Stomach (tissue), 19 donors: ENCODE data around the gene WDR3. TPM values are rescaled to one million over a fixed set of nuclear protein-coding genes. Genes with fewer than 3 reads are reported as not detected.

ENCODE experiments used
- DNase-seq, 2 donors: peaks; one replicate each; pipeline versions ENCODE4 v3.0.0 to v3.0.0-alpha.2; 2013 to 2019
- H3K27ac ChIP-seq, 5 donors: fragments of 200-600 bp in 4 of 5; sonication (generic) in 4 of 5; one replicate each; pipeline ENCODE4 v1.5.1; 2013 to 2019; ENCODE audit warnings: mild to moderate bottlenecking in 1 of 5, moderate library complexity in 1 of 5
- H3K27me3 ChIP-seq, 3 donors: fragments of 200-600 bp; sonication (generic); one replicate each; pipeline ENCODE4 v1.5.1; 2017 to 2019; ENCODE audit warnings: mixed run types in 1 of 3
- H3K36me3 ChIP-seq, 4 donors: fragments of 200-600 bp; sonication (generic); 1 replicate in 3 of 4; 2 replicates in 1 of 4; pipeline ENCODE4 v1.5.1; 2016 to 2019
- H3K4me1 ChIP-seq, 4 donors: fragments of 200-600 bp; sonication (generic); one replicate each; pipeline ENCODE4 v1.5.1; 2016 to 2019
- H3K4me3 ChIP-seq, 4 donors: fragments of 200-600 bp; sonication (generic) in 3 of 4; one replicate each; pipeline ENCODE4 v1.5.1; 2016 to 2019; ENCODE audit warnings: mild to moderate bottlenecking in 1 of 4
- H3K9me3 ChIP-seq, 4 donors: fragments of 200-600 bp; sonication (generic); one replicate each; pipeline ENCODE4 v1.5.1; 2016 to 2019
- CTCF ChIP-seq, 7 experiments: fragments of 450-650 bp in 4 of 7; fragments of 200-600 bp in 3 of 7; sonication (generic) in 3 of 7; IDR thresholded peaks; one replicate each; pipeline ENCODE4 v1.5.1; 2016 to 2019; ENCODE audit warnings: antibody characterized with exemption in 7 of 7, control low read depth in 2 of 7, mild to moderate bottlenecking in 1 of 7
- EP300 ChIP-seq: sonication (generic); formaldehyde crosslinking; IDR thresholded peaks from one replicate; pipeline ENCODE4 v1.6.1; 2017; ENCODE audit warnings: antibody characterized with exemption
- POLR2A ChIP-seq, 4 donors: fragments of 450-650 bp; IDR thresholded peaks; one replicate each; pipeline ENCODE4 v1.6.1; 2016; ENCODE audit warnings: antibody characterized with exemption in 4 of 4, control low read depth in 2 of 4, mild to moderate bottlenecking in 1 of 4, moderate library complexity in 1 of 4
- POLR2AphosphoS5 ChIP-seq, 3 donors: sonication (generic); formaldehyde crosslinking; IDR thresholded peaks; one replicate each; pipeline ENCODE4 v1.6.1; 2016; ENCODE audit warnings: antibody characterized with exemption in 3 of 3
- WGBS, 5 donors: extraction: QIAGEN DNeasy Blood & Tissue Kit in 3 of 5; methylation state at CpG; one replicate each; pipeline versions ENCODE4 v1.1.5 to v1.1.7; 2013 to 2018; 5-methylcytosine and 5-hydroxymethylcytosine counted together
- intact Hi-C: fragments of 100-400 bp; cut with DNase I; formaldehyde crosslinking; loops from one replicate; pipeline ENCODE4 v1.15.1; 2023; ENCODE audit warnings: low total_unique reads
- long read RNA-seq, 10 donors: transcript quantifications; one replicate each; lab custom pipeline, GENCODE V29; 2026
- polyA plus RNA-seq, 3 donors: library from polyadenylated mRNA; stranded (reverse); fragments of 200-250 nt; gene quantifications; one replicate each; pipeline ENCODE4 v1.2.3, GENCODE V29; 2013
- total RNA-seq, 5 donors: library from RNA; depleted of rRNA; stranded (reverse); fragments of >200 nt; gene quantifications; one replicate each; pipeline versions ENCODE4 v1.1.0 to v1.2.3, GENCODE V29; 2014 to 2016
- donor health status: healthy with polysubstance abuse.
- donor health status: Bipolar disorder and iron deficiency.
- donor health status: healthy.

WDR3 gene
- total RNA-seq (10 to 100 TPM in 1 of 5 donors, 1 to 10 TPM in 3, not detected in 1; 1.4 to 16.9 (median 6.9) TPM), polyA plus RNA-seq (1 to 10 TPM; 3.1 to 4.2 (median 3.1) TPM)
- long read RNA-seq, donor 1, full-length matches to known transcripts, result 1 of 1 reads
- long read RNA-seq, donor 1, partial matches to known transcripts, result 0 of 1 reads
- long read RNA-seq, donor 1, other reads (novel, unspliced or antisense), result 0 of 1 reads
- long read RNA-seq, donor 2, partial matches to known transcripts, result 0 of 1 reads
- long read RNA-seq, donor 2, other reads (novel, unspliced or antisense), result 0 of 1 reads
- long read RNA-seq, donor 3, full-length matches to known transcripts, result 1 of 1 reads
- long read RNA-seq, donor 3, partial matches to known transcripts, result 0 of 1 reads
- long read RNA-seq, donor 3, other reads (novel, unspliced or antisense), result 0 of 1 reads
- long read RNA-seq, donor 4, result 0 reads
- long read RNA-seq, donor 5, full-length matches to known transcripts, result 1 of 1 reads
- long read RNA-seq, donor 5, partial matches to known transcripts, result 0 of 1 reads
- long read RNA-seq, donor 5, other reads (novel, unspliced or antisense), result 0 of 1 reads
- long read RNA-seq, donor 6, result 0 reads
- long read RNA-seq, donor 7, partial matches to known transcripts, result 0 of 1 reads
- long read RNA-seq, donor 7, other reads (novel, unspliced or antisense), result 0 of 1 reads
- long read RNA-seq, donor 8, result 0 reads
- long read RNA-seq, donor 9, partial matches to known transcripts, result 9 of 9 reads
- long read RNA-seq, donor 9, other reads (novel, unspliced or antisense), result 0 of 9 reads
- long read RNA-seq, donor 10, result 0 reads

DNA sequence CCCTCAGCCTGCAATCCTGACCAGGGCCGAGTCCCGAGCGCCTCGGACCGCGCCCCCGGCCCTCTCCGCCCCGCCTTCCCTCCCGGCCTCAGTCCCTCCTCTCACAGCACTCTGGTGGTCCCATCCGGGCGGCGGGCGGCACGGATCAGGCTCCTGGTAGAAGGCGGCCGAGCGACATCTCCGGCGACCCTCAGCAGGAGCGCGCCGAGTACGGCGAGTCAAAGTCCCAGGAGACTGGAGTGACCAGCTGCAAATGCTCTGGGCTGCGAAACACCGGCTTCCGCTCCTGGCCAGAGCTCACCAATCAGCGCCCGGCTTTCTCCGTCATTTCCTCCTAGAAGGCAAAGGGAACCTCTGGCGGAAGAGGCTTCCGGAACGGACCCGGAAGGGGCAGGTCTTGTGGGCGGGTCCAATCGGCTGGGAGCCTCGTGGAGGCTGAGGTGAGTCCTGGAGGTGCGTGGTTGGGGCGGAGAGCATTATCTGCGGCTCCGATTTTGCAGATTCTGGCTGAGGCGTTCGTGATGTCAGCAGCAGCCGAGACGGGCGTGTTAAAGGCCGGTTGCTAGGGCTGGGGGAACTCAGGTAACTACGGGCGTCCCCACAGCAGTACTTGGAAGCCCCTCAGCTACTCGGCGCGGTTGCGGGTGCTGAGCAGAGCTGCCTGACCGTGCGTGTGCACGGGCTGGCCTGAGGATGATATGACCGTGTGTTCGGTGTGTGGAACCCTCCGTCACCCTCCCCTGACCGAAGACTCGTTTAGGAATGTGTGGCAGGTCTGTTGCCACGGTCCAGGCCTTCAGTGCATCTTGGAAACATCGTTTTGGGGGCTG is at the start of gene WDR3, which contains the start of gene GDAP2:
Gene WDR3, plus strand, starts transcription at position 397 of the 830 bp plus-strand sequence. CDS start 3,581 bp downstream, outside the sequence.
Gene GDAP2, minus strand, starts transcription at position 279 of the 830 bp plus-strand sequence. CDS start 9,264 bp downstream, outside the sequence.
- Histone ChIP-seq H3K4me1 (peaks cover 23 to 58% (median 33%) of the 10 kb centered on the region in 4 donors), H3K27me3 (no peaks in the 10 kb centered on the region), H3K27ac (peak within 1 kb of the TSS; percentile 89 to 95 (median 90)), H3K9me3 (no peaks in the 10 kb centered on the region), H3K4me3 (peak within 1 kb of the TSS; percentile 86 to 98 (median 94)), H3K36me3 (peaks cover 0 to 15% (median 10%) of the 10 kb centered on the region in 4 donors)
- DNase-seq, result peak; percentile 97 to 99
- TF ChIP-seq POLR2A (IDR thresholded peaks at IDR 0.05), result peak in 1 of 4 donors; percentile 22
- TF ChIP-seq POLR2AphosphoS5 (IDR thresholded peaks at IDR 0.05), result peak; percentile 78 to 88 (median 85)
- TF ChIP-seq EP300, result no peak
- no peak for TF ChIP-seq CTCF (IDR thresholded peaks at IDR 0.05)
- WGBS, 5 donors, result 0 to 1% (median 0%) methylated on average over 35 to 64 of the region's 64 CpGs
- intact Hi-C loops, result no loop called here

GRCh38 chr1:117883616-117884015 is 45.9 kb upstream of the WDR3 start:
- Histone ChIP-seq H3K27ac (no peak overlapping the region), H3K27me3 (no peaks in the 10 kb centered on the region), H3K4me1 (no peaks in the 10 kb centered on the region), H3K9me3 (no peaks in the 10 kb centered on the region), H3K36me3 (peaks cover 21 to 71% (median 64%) of the 10 kb centered on the region in 4 donors), H3K4me3 (no peak overlapping the region)
- no peak for DNase-seq
- TF ChIP-seq CTCF (IDR thresholded peaks at IDR 0.05) (no peak), POLR2A (IDR thresholded peaks at IDR 0.05) (no peak), EP300 (no peak), POLR2AphosphoS5 (IDR thresholded peaks at IDR 0.05) (no peak)
- intact Hi-C loops, result no loop called here
- WGBS, 5 donors, result 93 to 100% (median 96%) methylated on average over 1 of the region's 1 CpG

- no peak for DNase-seq
- 75 to 87% (median 76%) methylated on average over 2 of the region's 2 CpGs for WGBS, 5 donors
- no peak overlapping the region for H3K4me3 ChIP-seq
- no peak for TF ChIP-seq CTCF (IDR thresholded peaks at IDR 0.05)
- TF ChIP-seq EP300, result no peak
- no peak for TF ChIP-seq POLR2AphosphoS5 (IDR thresholded peaks at IDR 0.05)
- TF ChIP-seq POLR2A (IDR thresholded peaks at IDR 0.05), result no peak
- H3K4me1 ChIP-seq, result no peaks in the 10 kb centered on the region
- no peaks in the 10 kb centered on the region for H3K9me3 ChIP-seq
- intact Hi-C loops, result no loop called here
- no peaks in the 10 kb centered on the region for H3K27me3 ChIP-seq
- no peak overlapping the region for H3K27ac ChIP-seq
- H3K36me3 ChIP-seq, result peaks cover 6 to 50% (median 40%) of the 10 kb centered on the region in 4 donors
These were observed 43.3 kb upstream of the WDR3 start for GRCh38 chr1:117886101-117886795.
